HG03460 (cell line): Measurements from ENCODE around the gene KIF26B.

Experiments
- ATAC-seq: cut with Tn5 transposase; IDR thresholded peaks from one replicate; pipeline ENCODE4 v1.9.1; 2021; ENCODE audit not compliant: unreplicated experiment

The KIF26B gene

DNA sequence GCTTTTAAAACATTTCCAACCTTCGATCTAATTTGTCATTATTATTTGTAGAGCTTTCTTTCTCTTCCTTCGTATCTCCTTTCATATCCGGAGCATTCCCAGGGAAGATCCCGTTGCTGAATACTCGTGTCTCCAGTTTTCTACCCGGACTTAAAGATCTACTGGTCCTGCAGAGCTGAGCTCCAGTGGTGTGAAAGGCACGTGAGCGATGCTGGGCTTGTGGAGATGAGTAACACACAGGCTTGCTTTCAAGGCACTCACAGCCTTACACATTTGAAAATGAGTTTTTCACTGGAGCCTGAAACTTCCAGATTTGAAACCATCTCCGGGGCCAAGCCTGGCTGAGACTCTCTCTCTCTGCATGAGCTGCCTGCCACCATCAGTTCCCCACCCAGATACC is 428.3 kb downstream of the KIF26B start:
- ATAC-seq, result no peak

DNA sequence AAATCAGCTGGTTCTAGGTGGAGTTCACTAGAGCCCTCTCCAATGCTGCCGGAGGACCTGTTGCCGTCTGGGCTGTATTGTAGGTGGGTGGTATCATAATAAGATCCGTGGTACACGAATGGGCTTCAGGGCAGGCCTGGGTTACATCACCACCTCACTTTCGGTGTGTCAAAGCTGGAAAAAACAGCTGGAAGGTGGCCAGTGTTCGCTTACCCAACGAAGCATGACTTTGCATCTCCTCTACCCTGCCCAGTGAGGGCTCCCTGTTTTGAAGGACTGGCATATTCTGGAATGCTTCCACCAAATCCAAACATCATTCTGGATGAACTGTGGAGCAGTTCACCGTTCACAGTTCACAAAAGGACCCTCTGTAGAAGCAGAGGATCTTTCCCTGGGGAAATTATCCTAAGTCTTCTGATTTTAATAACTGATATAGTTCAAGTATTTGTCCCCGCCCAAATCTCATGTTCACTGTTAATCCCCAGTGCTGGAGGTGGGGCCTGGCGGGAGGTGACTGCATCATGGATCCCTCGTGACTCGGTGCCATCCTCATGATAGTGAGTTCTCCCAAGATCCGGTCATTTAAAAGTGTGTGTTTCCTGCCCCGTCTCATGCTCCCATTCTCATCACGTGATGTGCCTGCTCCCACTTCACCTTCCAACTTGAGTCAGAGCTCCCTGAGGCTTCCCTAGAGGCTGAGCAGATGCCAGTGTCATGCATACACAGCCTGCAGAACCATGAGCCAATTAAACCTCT is 429.0 kb downstream of the KIF26B start:
- no peak for ATAC-seq

DNA sequence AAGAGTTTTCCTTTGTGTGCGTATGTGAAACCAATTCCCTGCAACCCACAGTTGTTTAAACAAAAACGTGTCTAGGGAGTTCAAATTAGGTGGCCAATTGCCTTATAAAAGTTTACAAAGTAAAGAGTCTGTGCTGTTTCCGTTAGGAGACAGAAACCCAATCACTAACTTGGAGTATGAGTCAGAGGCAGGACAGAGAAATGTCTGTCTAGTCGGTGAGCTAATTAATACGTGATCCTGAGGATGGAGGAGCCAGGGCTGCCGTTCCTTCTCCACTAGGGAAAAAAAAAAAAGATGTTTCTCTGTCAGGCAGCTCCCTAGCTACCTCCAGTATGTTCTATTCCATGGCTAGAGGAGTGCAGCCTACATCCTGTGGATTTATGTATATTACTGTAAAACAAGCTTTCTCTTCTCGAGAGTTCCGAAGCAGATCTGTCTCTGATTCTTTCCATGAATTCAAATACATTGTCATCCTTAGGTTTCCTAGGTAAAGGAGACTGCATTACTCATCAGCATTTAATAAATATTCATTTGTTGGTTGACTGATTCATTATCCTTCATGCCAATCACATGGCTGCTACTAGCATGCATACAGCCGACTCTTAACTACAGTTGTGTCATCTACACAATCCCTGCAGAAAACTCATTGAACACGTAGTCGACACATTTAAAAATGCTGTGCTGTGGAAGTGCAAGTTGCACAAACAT is 430.6 kb downstream of the KIF26B start:
- ATAC-seq, result no peak

DNA sequence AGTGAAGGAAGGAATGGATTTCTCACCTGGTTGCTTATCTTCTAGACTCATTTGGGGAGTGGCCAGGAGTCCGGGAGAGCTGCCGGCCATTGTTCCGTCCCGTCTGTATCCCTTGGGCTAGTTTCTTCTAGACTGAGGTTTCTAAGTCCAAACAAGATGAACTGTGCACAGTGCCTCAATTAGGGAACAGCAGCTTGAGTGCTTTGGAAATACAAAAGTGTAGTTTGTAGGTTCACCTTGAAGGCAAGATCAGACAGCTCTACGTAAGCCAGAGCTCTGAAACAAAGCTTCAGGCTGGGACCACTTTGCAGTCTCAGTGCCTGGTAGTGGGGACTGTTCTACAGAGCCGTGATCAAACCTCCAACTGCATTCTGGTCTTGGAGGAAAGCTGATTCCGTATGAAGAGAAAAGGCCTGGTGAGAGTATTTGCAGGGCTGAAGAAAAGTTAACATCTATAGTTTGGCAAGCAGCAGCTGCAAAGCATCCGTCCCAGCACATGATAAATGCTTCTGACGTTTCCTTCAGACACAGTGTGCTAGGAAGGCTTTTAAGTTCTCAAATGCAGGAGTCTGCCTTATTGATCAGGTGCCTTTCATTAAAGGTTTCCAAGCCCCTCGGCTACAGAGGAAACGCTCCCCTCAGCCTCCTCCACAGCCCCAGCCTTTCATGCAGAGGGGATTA is 432.8 kb downstream of the KIF26B start:
- no peak for ATAC-seq

DNA sequence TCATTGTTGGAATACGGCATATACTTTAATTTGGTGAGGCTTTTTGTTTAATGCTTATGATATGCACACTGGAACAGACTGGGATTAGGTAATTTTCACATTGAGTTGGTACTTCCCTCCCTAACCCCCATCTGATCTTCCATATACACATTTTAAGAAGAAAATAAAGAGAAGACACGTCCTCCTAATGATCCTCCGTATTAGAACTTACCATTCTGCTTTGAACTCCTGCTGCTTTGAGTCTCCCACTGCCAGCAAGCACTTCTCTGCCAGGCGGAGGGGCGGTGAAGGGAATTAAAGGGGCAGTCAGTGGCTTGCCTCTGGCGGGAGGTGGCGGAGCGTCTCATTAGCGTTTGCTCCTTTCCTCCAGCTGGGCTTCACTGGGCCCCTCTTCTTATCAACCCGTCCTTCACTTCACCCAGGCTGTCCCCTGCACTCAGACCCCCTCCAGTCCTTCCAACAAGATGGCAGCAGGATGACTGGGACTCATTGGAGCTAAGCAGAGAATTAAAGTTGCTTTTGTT is 433.4 kb downstream of the KIF26B start:
- ATAC-seq, result no peak

DNA sequence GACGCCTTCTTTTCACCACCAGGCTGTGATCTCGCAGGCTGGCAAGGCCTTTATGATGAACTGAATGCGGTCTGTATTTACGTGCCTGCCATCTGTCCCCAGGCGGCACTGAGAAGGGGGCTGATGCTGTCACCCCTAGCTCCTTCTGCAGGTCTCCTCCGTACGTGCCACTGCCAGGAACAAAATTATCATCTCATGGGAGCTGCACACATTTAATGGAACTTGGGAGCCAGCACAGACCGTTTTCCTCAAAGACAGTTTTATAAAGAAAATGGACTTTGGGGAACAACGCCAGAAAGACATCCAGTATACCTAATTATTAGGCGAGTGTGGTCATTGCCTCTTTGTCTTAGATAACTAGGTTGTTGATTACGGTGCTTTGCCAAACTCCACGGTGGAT is 434.5 kb downstream of the KIF26B start:
- ATAC-seq, result no peak

DNA sequence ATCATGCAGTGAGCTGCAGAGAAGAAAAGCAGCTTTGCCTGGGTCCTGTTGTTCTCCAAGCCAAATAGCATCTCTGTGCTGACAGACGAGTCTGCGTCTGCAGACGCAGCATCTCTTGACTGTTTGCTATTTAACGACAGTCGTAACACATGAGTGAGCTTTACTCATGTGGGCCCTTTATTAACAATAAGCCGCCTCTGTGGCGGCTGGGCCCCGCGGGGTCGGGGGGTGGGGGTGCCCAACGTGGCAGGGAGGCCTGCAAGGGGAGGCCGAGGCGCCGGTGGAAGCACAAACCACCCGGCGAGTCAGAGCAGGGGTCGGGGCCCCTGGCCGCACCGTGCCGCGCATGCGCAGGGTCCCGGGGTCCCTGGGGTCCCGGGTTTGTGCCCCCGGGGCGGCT is 435.1 kb downstream of the KIF26B start:
- ATAC-seq, result no peak

DNA sequence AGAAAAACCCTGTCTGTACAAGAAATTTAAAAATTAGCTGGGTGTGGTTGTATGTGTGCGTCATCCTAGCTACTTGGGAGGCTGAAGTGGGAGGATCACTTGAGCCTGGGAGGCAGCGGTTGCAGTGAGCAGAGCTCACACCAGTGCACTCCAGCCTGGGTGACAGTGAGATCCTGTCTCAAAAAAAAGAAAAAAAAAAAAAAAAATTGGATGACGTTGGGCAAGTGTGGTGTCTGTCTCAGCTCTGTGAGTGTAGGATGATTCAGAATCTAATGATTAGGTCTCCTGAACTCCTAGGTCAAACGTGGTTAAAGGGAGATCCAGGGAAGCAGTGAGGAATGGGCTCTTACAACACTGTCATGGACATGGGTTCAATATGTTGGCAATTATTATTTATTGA is 435.9 kb downstream of the KIF26B start:
- no peak for ATAC-seq

DNA sequence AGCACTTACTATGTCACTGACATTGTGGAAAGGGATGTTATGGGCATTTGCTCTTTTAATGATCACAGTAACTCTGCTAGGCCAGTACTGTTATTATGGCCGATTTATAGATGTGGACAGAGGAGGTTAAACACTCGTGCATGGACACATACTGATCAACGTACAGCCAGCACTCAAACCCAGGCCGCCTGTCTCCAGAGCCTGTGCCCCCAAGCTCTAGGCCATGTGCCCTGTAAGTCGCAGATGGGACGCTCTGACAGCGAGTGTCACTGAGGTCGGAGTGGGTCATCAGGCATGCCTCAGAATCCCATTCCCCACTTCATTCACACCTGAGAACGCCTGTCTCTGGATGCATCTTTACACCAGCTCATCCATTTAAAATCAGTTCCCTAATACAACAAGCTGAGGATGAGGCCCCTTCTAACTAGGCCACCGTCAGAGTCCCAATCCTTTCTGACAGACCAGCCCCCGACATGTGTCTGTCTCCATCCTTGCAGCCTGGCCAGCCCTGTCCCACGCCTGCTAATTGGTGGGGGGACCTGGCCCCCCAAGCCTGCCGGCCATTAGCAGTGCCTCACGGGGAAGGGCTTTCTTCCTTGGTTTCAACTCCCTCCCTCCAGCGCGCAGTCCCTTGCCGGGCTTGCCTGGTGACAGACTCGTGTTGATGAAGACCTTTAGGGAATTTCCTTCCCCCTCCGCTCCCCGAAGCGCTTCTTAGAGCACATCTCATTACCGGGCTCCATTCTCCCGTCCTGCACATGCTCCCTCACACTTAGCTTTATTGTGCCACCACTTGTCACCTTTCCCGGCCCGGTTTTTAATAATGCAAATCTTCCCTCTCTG is 436.8 kb downstream of the KIF26B start:
- ATAC-seq, result no peak

DNA sequence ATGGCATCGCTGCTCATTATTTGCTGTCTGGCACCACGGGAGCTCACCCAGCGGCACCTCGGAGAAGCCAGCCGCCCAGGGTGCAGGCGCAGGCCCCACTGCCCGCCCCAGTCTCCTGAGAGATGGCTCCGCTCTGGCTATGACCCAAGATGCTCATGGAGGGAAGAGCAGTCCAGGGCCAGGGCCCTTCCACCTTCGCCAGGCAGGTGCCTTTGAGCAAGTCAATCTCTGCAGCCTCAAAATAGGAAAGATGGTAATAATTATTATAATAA is 437.3 kb downstream of the KIF26B start:
- no peak for ATAC-seq

DNA sequence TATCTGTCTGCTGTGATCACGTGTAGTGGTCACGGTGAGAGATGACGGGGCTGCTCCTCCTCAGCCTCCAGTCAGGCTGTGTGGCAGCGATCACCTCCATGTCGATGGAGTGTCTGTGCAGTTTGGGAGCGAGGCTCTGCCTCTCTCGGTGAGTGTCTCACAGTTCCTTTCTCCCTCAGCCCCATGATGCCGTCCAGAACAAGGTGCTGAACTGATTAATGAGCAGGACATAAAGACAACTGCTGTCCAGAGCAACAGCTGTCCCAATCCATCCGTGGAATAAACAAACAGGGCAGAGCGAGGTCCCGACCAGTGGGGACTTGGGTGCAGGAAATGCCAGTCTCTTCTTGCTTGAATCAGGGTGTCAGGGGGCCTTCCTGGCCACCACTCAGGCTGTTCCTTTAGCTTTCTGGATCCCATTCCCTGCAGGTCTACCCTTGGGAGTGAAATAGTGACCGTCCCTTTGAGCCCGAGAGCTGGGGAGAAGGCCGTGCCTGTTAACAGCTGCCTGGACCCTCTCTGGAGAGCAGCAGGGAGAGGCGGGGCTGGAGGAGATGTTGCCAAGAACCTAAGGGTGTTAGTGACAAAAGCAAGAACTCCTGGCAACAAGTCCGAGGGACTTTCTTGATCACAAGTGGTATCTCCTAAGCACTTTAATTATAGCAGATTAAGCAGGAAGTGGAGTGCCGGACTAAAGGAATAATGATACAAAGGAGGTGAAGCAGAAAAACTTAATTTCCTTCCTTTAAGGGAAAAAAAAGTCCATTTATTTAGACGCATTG is 443.9 kb downstream of the KIF26B start:
- ATAC-seq, result no peak

DNA sequence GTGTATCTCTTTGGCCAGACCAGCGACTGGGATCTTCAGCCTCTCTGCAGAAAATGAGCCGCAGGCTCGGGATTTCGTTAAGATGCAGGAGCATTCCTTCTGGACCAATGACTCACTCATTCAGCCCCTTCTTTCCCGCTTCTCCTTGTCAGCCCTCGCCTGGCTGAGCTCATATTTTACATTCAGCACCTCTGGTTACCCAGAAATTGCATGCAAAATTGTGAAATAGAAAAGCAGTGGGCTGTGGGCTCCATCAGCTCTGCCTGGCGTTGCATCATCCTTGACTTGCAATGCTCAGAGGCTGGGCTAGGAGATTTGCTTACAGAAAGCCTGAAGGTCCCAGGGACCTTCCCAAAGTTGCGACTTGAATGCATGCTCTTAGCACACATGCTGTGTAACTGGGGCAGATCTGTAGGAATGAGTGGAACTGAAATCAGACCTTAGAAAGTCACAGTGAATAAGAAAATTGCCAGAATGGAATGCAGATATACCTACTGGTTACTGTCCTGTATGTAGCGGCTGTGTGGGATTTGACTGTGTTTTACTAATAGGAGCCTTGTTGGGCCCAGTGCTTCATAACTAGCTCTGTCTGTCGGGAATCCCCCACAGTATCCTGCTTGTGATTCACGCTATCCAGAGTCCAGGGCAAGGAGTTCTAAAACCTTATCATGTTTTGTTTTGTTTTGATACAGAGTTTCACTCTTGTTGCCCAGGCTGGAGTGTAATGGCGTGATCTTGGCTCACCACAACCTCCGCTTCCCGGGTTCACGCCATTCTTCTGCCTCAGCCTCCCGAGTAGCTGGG is 444.8 kb downstream of the KIF26B start:
- no peak for ATAC-seq

DNA sequence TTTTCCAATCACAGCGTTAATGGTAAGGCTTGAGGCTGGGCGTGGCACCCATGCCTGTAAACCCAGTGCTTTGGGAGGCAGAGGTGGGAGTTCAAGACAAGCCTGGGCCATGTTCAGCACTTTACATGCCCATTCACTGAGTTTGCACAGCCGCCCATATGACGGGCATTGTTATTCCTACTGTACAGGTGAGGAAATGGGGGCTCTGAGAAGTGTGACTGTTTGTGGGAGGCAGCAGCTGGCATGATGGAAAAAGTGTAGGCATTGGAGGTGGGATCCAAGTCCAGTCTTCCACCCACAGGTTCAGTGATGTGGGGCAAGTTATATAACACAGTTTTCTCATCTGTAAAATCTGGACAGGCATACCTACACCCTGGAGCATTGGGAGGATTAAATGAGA is 445.9 kb downstream of the KIF26B start:
- no peak for ATAC-seq

DNA sequence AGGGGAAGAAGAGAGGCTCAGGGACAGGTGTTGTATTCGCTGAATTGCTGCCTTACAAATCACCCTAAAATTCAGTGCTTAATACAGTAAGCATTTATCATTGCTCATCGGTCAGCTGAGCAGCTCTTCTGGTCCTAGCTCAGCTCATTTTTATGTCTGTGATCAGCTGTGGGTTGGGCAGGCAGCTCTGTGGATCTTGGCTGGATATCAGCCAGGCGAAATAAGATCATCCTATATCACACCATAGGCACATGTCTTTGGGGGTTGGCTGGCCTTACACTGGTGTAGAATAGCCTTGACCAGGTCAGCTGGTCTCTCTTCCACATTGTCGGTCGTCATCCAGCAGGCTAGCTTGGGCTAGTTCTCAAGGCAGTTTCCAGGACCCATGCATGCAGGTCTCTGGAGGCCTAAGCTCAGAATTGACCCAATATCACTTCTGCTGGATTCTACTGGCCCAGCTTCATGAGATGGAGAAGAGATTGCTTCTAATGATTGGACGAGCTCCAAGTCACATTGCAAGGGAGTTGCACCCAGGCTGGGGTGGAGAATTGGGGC is 448.6 kb downstream of the KIF26B start:
- no peak for ATAC-seq

DNA sequence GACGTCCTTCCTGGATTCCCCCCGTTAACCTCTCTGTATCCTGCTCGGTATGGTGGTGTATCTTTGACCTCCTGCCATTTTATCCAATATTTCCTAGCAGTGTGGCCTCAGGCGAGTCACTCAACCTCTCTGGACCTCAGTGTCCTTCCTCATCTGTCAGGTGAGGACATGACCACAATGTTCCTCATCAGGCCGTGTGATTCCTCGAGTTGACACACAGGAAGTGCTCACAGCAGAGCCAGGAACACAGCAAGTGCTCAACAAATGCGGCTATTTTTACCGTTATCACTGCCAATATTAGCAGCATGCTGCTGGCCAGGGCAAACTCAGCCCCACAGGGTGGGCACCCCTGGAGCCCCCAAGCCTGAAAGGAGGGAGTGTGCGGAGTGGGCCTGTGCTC is 450.2 kb downstream of the KIF26B start:
- ATAC-seq, result no peak

DNA sequence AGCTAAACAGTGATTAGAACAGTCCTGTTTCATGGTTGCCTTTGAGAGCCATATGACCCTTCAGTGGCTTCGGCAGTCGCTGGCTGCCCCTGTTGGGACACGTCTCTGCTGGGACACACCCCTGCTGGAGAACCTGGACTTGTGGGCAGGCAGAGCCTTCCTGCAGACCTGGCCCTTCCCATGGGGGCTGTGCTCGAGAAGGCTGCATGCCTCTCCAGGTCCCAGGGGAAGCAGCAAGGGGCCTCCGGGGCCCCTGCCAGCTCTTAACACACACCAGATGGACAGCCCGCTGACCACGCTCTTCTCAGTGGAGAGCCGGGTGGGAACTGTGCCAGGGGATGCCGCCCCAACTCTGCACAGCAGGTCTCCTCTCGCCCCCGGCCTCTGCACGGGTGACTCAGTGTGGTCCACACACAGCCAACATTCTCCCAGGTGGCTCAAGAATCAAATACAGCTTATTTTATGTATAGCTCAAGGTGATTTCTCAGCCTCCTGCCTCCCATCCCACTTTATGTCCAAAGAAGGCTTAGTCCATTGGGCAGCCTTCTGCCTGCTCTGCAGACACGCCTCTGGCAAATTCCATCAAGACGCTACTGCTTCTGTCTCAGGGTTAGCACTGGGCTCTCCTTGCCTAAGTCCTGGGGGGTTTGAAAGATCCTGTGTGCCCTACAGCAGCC is 450.8 kb downstream of the KIF26B start:
- no peak for ATAC-seq

DNA sequence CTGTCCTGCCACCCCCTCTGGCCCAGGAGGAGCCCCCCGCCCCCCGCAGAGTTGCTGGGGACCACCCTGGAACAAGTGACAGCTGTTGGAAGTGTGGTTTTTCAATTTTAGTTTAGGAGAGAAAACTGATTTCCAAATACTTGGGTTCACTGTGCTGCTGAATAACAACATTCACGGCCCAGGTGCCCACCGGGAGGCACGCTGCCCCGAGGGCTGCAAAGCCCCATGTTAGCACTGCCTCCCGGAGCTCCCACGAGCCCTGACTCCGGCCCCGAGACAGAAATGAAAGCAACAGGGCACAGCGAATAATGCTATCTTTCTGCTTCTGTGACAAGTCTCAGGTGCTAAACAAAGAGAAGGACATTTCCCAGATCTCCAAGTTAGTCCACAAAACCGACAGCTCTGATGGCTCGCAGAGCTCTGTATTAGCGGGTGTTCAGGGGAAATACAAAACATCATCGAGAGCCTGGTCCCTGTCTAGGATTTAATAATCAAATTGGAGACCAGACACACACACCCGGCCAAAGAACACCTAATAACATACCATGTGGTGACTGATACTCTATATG is 451.5 kb downstream of the KIF26B start:
- ATAC-seq, result no peak

DNA sequence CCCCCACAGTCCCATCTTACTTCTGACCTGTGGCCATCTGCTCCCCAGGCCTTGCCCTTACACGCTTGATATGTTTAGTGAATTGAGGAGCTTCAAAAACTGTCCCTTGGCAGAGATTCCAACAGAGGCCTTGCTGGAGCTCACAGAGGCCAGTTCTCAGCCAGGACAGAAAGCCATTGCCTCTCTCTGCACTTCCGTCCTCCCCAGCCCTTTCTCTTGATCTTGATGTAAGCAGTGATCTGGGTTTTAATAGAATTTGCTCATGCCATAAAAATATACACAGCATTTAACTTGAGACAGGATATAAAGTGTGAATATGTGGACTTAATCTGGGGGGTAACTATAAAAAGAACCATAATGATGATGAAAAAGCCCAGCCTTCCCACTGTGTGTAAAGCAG is 453.5 kb downstream of the KIF26B start:
- ATAC-seq, result no peak
